Fibroblast of pulmonary artery (primary cell): ENCODE measurements around the gene RDH16.

Experiments
- DNase-seq: peaks from one replicate; pipeline ENCODE4 v3.0.0-alpha.2; 2010; ENCODE audit warnings: low read depth
- H3K4me3 ChIP-seq: replicated peaks from 2 replicates; pipeline ENCODE4 v1.5.1; 2011; ENCODE audit warnings: low read depth, mild to moderate bottlenecking, control low read depth, low read length, moderate library complexity
- TF ChIP-seq, protein P1 (sequence below): IDR thresholded peaks from 2 replicates; pipeline ENCODE4 v1.5.1; 2011; ENCODE audit warnings: mild to moderate bottlenecking, control low read depth, low read length, inconsistent platforms; ENCODE audit errors: missing control alignments

RDH16 gene

DNA sequence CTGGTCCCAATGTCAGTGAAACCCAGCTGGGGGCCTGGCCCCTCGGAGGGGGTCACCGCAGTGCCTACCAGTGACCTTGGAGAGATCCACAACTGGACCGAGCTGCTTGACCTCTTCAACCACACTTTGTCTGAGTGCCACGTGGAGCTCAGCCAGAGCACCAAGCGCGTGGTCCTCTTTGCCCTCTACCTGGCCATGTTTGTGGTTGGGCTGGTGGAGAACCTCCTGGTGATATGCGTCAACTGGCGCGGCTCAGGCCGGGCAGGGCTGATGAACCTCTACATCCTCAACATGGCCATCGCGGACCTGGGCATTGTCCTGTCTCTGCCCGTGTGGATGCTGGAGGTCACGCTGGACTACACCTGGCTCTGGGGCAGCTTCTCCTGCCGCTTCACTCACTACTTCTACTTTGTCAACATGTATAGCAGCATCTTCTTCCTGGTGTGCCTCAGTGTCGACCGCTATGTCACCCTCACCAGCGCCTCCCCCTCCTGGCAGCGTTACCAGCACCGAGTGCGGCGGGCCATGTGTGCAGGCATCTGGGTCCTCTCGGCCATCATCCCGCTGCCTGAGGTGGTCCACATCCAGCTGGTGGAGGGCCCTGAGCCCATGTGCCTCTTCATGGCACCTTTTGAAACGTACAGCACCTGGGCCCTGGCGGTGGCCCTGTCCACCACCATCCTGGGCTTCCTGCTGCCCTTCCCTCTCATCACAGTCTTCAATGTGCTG is 38.0 kb upstream of the RDH16 start:
- H3K4me3 ChIP-seq = no peak overlapping the region
- TF ChIP-seq, protein P1, sequence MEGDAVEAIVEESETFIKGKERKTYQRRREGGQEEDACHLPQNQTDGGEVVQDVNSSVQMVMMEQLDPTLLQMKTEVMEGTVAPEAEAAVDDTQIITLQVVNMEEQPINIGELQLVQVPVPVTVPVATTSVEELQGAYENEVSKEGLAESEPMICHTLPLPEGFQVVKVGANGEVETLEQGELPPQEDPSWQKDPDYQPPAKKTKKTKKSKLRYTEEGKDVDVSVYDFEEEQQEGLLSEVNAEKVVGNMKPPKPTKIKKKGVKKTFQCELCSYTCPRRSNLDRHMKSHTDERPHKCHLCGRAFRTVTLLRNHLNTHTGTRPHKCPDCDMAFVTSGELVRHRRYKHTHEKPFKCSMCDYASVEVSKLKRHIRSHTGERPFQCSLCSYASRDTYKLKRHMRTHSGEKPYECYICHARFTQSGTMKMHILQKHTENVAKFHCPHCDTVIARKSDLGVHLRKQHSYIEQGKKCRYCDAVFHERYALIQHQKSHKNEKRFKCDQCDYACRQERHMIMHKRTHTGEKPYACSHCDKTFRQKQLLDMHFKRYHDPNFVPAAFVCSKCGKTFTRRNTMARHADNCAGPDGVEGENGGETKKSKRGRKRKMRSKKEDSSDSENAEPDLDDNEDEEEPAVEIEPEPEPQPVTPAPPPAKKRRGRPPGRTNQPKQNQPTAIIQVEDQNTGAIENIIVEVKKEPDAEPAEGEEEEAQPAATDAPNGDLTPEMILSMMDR = no peak
- no peak for DNase-seq

DNA sequence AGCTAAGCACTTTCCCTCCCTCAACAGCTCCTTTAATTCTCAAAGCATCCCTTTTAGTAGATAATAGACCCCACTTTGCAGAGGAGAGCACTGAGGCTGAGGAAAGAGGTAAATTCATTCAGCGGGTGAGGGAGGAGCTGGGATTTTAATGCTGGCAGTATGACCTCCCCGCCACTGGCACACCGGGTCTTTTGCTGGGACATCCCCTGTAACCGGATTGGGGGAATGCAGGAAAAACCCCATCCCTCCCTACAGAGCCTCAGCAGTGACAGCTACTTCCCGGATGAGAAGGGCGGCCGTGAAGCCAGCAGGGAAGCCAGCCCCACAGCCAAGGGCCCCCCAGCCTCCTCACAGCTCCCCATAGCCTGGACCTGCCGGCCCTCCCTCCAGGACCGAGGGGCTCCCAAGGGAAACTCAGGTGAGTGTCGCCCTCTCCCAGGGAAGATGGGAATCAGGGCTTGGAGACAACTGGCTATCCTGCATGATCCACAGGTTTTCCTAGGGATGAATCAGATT is 36.9 kb upstream of the RDH16 start:
- DNase-seq = no peak

DNA sequence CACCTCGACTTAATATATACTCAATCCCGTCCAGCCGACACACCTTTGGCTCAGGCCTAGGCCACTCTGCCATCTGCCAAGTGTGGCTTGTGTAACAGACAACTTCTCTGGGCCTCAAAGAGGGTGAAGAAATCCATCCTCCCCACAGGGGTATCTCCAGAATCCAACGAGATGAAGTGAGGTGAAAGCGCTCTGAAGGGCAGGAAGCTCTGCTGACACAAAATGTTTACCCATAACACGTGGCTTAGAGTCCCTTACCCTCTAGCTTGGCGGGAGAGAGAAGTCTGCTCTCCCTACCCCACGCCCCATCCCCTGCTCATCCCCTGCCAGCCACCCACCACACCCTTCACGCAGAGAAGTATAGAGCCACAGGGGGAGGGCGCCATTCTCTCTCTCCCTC is 35.9 kb upstream of the RDH16 start:
- no peak for DNase-seq
- TF ChIP-seq, protein P1 = no peak

More for the DNA sequence above, 36.9 kb upstream of the RDH16 start:
- TF ChIP-seq, protein P1 = no peak
- no peak overlapping the region for H3K4me3 ChIP-seq

DNA sequence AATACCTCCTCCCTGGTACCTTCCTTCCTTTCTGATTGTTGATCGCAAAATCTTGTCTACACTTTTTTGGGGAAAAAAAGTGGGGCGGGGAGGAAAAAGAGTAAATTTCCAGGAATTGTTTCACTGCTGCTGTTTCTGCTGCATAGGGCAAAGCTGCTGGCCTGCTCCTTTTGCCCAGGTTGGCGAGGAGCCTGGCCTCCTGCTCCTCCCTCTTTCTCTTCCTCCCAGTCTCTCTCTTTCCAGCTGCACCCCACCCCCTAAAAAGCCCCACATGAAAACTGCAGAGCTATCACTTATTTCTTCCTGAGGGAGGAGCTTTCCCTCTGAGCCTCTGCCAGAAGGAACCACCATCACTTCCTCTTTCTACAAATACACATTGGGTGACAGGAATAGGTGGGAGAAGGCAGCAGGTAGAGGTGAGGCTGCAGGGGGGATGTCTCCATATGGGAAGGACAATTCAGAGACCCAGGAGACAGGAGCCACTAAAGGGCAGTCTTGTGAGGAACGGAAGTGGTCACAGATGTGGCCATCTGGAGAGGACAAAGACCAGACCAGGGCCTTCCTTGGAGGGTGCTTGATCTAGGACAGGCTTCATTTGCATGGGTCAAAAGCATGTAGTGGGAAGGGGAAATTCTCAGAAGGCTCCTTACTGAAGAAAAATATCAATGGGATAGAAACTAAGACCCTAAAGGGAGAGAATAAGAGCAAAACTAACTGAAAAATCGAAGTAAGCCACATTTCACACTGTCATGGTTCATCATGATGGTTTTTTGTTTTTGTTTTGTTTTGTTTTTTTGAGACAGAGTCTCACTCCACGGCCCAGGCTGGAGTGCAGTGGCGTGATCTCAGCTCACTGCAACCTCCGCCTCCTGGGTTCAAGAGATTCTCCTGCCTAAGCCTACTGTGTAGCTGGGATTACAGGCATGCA is 34.2 kb upstream of the RDH16 start:
- peak; percentile 45 for DNase-seq
- TF ChIP-seq, protein P1 = no peak
- no peak overlapping the region for H3K4me3 ChIP-seq

More for the DNA sequence above, 35.9 kb upstream of the RDH16 start:
- H3K4me3 ChIP-seq = no peak overlapping the region

DNA sequence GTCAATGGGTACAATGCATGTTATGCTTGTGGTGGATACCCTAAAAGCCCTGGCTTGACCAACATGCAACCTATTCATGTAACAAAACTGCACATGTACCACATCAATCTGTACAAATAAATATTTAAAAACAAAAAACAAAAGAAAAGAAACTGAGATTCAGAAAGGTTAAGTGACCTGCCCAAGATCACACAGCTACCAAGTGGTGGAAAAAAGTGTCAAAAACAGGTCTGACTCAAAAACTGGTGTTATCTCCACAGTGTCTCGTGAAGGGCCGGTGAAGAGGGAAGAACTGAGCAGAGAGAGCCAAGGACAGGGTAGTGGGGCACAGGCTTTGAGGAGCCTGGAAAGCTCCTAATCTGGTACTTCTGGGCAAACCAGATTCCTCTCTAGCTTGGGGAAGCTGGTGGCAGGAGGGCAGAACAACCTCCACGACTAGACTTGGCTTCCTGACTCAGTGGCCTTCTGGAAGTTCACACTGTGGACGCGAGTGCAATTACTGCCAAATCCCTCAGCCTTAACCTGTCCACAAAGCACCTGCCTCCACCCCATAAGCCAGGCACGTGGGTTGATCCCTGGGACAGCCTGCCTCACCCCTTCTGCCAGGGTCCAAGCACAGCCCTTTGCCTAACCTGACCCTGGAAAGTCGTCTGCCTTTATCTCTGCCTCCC is 33.4 kb upstream of the RDH16 start:
- DNase-seq = no peak
- TF ChIP-seq, protein P1 = no peak
- H3K4me3 ChIP-seq = no peak overlapping the region

DNA sequence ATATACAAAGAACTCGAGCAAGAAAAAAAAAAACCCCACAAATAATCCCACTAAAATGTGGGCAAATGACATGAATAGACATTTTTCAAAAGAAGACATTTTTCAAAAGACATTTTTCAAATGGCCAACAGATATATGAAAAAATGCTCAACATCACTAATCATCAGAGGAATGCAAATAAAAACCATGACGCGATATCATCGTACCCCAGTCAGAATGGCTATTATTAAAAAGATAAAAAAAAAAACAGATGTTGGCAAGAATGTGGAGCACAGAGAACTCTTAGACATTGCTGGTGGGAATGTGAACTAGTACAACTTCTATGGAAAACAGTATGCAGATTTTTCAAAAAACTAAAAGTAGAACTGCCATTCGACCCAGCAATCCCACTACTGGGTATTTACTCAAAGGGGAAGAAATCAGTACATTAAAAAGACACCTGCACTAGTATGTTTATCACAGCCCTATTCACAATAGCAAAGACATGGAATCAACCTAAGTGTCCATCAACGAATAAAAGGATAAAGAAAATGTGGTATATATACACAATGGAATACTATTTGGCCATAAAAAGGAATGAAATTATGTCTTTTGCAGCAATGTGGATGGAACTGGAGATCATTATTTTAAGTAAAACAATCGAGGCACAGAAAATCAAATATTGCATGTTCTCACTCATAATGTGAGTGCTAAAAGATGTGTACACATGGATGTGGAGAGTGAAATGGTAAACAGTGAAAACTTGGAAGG is 32.6 kb upstream of the RDH16 start:
- DNase-seq = no peak
- H3K4me3 ChIP-seq = no peak overlapping the region
- TF ChIP-seq, protein P1 = no peak
